H1 (cell line): ENCODE results near the gene CELF4. TPM values are rescaled to one million over a fixed set of nuclear protein-coding genes. Genes with fewer than 3 reads are reported as not detected.

Source experiments
- CHD7 ChIP-seq: fragments of 300-600 bp; sonication (generic); IDR thresholded peaks from 2 replicates; pipeline ENCODE4 v1.7.1; 2012; ENCODE audit warnings: low read length, moderate library complexity, mild to moderate bottlenecking, inconsistent platforms; ENCODE audit not compliant: insufficient replicate concordance
- polyA plus RNA-seq, 7 experiments: library from polyadenylated mRNA; depleted of rRNA in 3 of 7; stranded (reverse) in 5 of 7; unstranded in 2 of 7; fragments of >200 nt in 5 of 7; fragments of 200-250 nt in 2 of 7; gene quantifications; 1 replicate in 5 of 7; 2 replicates in 1 of 7; 4 replicates in 1 of 7; pipeline versions ENCODE4 v1.2.1 to v1.2.3, GENCODE V29; 2011 to 2013; ENCODE audit warnings: missing spikeins in 2 of 7, mixed read lengths in 2 of 7
- total RNA-seq: library from RNA; stranded (reverse); fragmentation: NEBNext Ultra II Directional; extraction: Animal tissue kit (Norgen Biotek cat#: 25700); gene quantifications from 2 replicates; pipeline ENCODE4 v1.2.1, GENCODE V29; 2021

Gene CELF4
- total and polyA plus RNA-seq, 2 of the 8 experiments (the other 6 are each of a cell fraction or from before 2014, with no cell fraction given): 1.6 to 3.4 TPM

- no peak for TF ChIP-seq CHD7
- TF ChIP-seq, all 59 proteins: peak for 0
These were observed 214.5 kb downstream of the CELF4 start (continued) for GRCh38 chr18:37351110-37351509.
